ENCODE data around the gene KMO.

GRCh38 chr1:241606544-241606943, 74.4 kb downstream of the KMO start:
- TF ChIP-seq, protein P1, sequence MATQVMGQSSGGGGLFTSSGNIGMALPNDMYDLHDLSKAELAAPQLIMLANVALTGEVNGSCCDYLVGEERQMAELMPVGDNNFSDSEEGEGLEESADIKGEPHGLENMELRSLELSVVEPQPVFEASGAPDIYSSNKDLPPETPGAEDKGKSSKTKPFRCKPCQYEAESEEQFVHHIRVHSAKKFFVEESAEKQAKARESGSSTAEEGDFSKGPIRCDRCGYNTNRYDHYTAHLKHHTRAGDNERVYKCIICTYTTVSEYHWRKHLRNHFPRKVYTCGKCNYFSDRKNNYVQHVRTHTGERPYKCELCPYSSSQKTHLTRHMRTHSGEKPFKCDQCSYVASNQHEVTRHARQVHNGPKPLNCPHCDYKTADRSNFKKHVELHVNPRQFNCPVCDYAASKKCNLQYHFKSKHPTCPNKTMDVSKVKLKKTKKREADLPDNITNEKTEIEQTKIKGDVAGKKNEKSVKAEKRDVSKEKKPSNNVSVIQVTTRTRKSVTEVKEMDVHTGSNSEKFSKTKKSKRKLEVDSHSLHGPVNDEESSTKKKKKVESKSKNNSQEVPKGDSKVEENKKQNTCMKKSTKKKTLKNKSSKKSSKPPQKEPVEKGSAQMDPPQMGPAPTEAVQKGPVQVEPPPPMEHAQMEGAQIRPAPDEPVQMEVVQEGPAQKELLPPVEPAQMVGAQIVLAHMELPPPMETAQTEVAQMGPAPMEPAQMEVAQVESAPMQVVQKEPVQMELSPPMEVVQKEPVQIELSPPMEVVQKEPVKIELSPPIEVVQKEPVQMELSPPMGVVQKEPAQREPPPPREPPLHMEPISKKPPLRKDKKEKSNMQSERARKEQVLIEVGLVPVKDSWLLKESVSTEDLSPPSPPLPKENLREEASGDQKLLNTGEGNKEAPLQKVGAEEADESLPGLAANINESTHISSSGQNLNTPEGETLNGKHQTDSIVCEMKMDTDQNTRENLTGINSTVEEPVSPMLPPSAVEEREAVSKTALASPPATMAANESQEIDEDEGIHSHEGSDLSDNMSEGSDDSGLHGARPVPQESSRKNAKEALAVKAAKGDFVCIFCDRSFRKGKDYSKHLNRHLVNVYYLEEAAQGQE (IDR thresholded peaks at IDR 0.05; ENCODE audit: insufficient read depth in 1 of 2, low read depth in 2 of 2, low read length in 2 of 2) = no peak
- no peak for TF ChIP-seq TAF1 (IDR thresholded peaks at IDR 0.05; ENCODE audit: borderline replicate concordance, insufficient read depth, low read length)
- TF ChIP-seq SIN3A (IDR thresholded peaks at IDR 0.05; ENCODE audit: borderline replicate concordance, insufficient read depth, low read length) = no peak

Data from PFSK-1 (cell line).